HEK293 (cell line): ENCODE data around the gene NPDC1.

Experiments
- PBX3 ChIP-seq: sonication (generic); formaldehyde crosslinking; IDR thresholded peaks from 2 replicates; pipeline ENCODE4 v1.8.1; 2022; ENCODE audit warnings: mild to moderate bottlenecking, moderate library complexity, missing genetic modification reagents
- PRDM1 ChIP-seq: fragments of 450-650 bp; formaldehyde crosslinking; IDR thresholded peaks from 2 replicates; pipeline ENCODE4; 2016; ENCODE audit warnings: missing biosample characterization, missing genetic modification characterization
- PRDM10 ChIP-seq: fragments of 450-650 bp; formaldehyde crosslinking; IDR thresholded peaks from 2 replicates; pipeline ENCODE4 v1.5.1; 2016; ENCODE audit warnings: missing biosample characterization, missing genetic modification characterization
- RBAK ChIP-seq: fragments of 450-650 bp; formaldehyde crosslinking; IDR thresholded peaks from 2 replicates; pipeline ENCODE4 v1.5.1; 2016; ENCODE audit warnings: missing biosample characterization, missing genetic modification characterization
- REPIN1 ChIP-seq: fragments of 450-650 bp; formaldehyde crosslinking; IDR thresholded peaks from 2 replicates; pipeline ENCODE4 v1.5.1; 2017; ENCODE audit warnings: missing biosample characterization, missing genetic modification characterization, low read depth
- TCF7L2 ChIP-seq: IDR thresholded peaks from 2 replicates; pipeline ENCODE4 v1.6.1; 2011; ENCODE audit warnings: low read depth, mild to moderate bottlenecking, inconsistent platforms, low read length, moderate library complexity, borderline replicate concordance
- TRIM28 ChIP-seq: IDR thresholded peaks from 2 replicates; pipeline ENCODE4 v1.6.1; 2011; ENCODE audit warnings: low read length, control low read depth, borderline replicate concordance
- ZBTB26 ChIP-seq: fragments of 450-650 bp; formaldehyde crosslinking; optimal IDR thresholded peaks from 2 replicates; pipeline ENCODE3; 2016; ENCODE audit warnings: missing biosample characterization, mild to moderate bottlenecking, missing genetic modification characterization
- ZFHX2 ChIP-seq: fragments of 450-650 bp; formaldehyde crosslinking; conservative IDR thresholded peaks from 2 replicates; pipeline ENCODE4 v1.5.1; 2016; ENCODE audit warnings: missing biosample characterization, missing genetic modification characterization
- ZNF138 ChIP-seq: fragments of 450-650 bp; formaldehyde crosslinking; IDR thresholded peaks from 2 replicates; pipeline ENCODE4 v1.5.1; 2016; ENCODE audit warnings: missing biosample characterization, missing genetic modification characterization, borderline replicate concordance
- ZNF16 ChIP-seq: fragments of 450-650 bp; formaldehyde crosslinking; IDR thresholded peaks from 2 replicates; pipeline ENCODE4 v1.5.1; 2016; ENCODE audit warnings: low read depth, missing biosample characterization, missing genetic modification characterization
- ZNF19 ChIP-seq: fragments of 450-650 bp; formaldehyde crosslinking; IDR thresholded peaks from 2 replicates; pipeline ENCODE4; 2016; ENCODE audit warnings: missing biosample characterization, missing genetic modification characterization, low read depth
- ZNF2 ChIP-seq: fragments of 450-650 bp; formaldehyde crosslinking; IDR thresholded peaks from 2 replicates; pipeline ENCODE4 v1.5.1; 2016; ENCODE audit warnings: missing biosample characterization, missing genetic modification characterization
- ZNF239 ChIP-seq: fragments of 450-650 bp; formaldehyde crosslinking; IDR thresholded peaks from 2 replicates; pipeline ENCODE4 v1.5.1; 2016; ENCODE audit warnings: missing biosample characterization, missing genetic modification characterization
- ZNF266 ChIP-seq: fragments of 450-650 bp; formaldehyde crosslinking; IDR thresholded peaks from 2 replicates; pipeline ENCODE4 v1.5.1; 2016; ENCODE audit warnings: missing biosample characterization, missing genetic modification characterization, low read depth
- ZNF274 ChIP-seq, 2 experiments: fragments of 200-500 bp in 1 of 2; fragments of 450-650 bp in 1 of 2; sonication (Bioruptor generic) in 1 of 2; formaldehyde crosslinking in 1 of 2; IDR thresholded peaks; 2 replicates each; pipeline versions ENCODE4 v1.5.1 to v1.6.1; 2014 to 2016; ENCODE audit warnings: borderline replicate concordance in 1 of 2, inconsistent platforms in 1 of 2, low read length in 1 of 2, missing biosample characterization in 1 of 2, missing genetic modification characterization in 1 of 2
- ZNF280D ChIP-seq: fragments of 450-650 bp; formaldehyde crosslinking; IDR thresholded peaks from 2 replicates; pipeline ENCODE4 v1.5.1; 2016; ENCODE audit warnings: missing biosample characterization, missing genetic modification characterization
- ZNF423 ChIP-seq: fragments of 450-650 bp; formaldehyde crosslinking; IDR thresholded peaks from 2 replicates; pipeline ENCODE4 v1.5.1; 2016; ENCODE audit warnings: missing biosample characterization, missing genetic modification characterization
- ZNF449 ChIP-seq: fragments of 450-650 bp; formaldehyde crosslinking; IDR thresholded peaks from 2 replicates; pipeline ENCODE4 v1.5.1; 2017; ENCODE audit warnings: missing biosample characterization, mild to moderate bottlenecking, missing genetic modification characterization, moderate library complexity
- ZNF548 ChIP-seq: fragments of 450-650 bp; formaldehyde crosslinking; IDR thresholded peaks from 2 replicates; pipeline ENCODE4 v1.5.1; 2016; ENCODE audit warnings: missing biosample characterization, missing genetic modification characterization
- ZNF555 ChIP-seq: fragments of 450-650 bp; formaldehyde crosslinking; conservative IDR thresholded peaks from 2 replicates; pipeline ENCODE4 v1.5.1; 2017; ENCODE audit warnings: missing biosample characterization, mild to moderate bottlenecking, missing genetic modification characterization, inconsistent platforms
- ZNF571 ChIP-seq: fragments of 450-650 bp; formaldehyde crosslinking; IDR thresholded peaks from 2 replicates; pipeline ENCODE4 v1.5.0; 2017; ENCODE audit warnings: missing biosample characterization, missing genetic modification characterization
- ZNF585B ChIP-seq: fragments of 450-650 bp; formaldehyde crosslinking; IDR thresholded peaks from 2 replicates; pipeline ENCODE4 v1.5.1; 2016; ENCODE audit warnings: missing biosample characterization, missing genetic modification characterization
- ZNF596 ChIP-seq: fragments of 450-650 bp; IDR thresholded peaks from 2 replicates; pipeline ENCODE4 v1.5.0; 2018; ENCODE audit warnings: missing biosample characterization, mild to moderate bottlenecking, missing genetic modification characterization, moderate library complexity
- ZNF621 ChIP-seq: fragments of 450-650 bp; formaldehyde crosslinking; IDR thresholded peaks from 2 replicates; pipeline ENCODE4 v1.5.1; 2017; ENCODE audit warnings: missing biosample characterization, missing genetic modification characterization
- ZNF623 ChIP-seq: fragments of 450-650 bp; formaldehyde crosslinking; IDR thresholded peaks from 2 replicates; pipeline ENCODE4 v1.5.1; 2016; ENCODE audit warnings: missing biosample characterization, missing genetic modification characterization
- ZNF626 ChIP-seq: fragments of 450-650 bp; sonication (Bioruptor Pico); formaldehyde crosslinking; IDR thresholded peaks from 2 replicates; pipeline ENCODE4 v1.5.1; 2018; ENCODE audit warnings: missing biosample characterization, missing genetic modification characterization, inconsistent platforms
- ZNF629 ChIP-seq: fragments of 450-650 bp; formaldehyde crosslinking; IDR thresholded peaks from 2 replicates; pipeline ENCODE4 v1.5.1; 2017; ENCODE audit warnings: missing biosample characterization, missing genetic modification characterization

The NPDC1 gene

GRCh38 chr9:136991993-136992818, 53.8 kb downstream of the NPDC1 start, which contains the start of gene PAXX (continued):
- TF ChIP-seq ZNF621 (tag by site-specific recombination) (no peak), TRIM28 (no peak), TCF7L2 (no peak), ZNF449 (tag by site-specific recombination) (no peak), ZNF555 (tag by site-specific recombination) (no peak), ZNF2 (tag by site-specific recombination) (peak; percentile 58; the same call in 1 of the 2 replicates), ZFHX2 (tag by site-specific recombination) (0 out of 2 replicates have a peak, but pooled peaks have one; percentile 7), ZNF19 (no peak), ZNF423 (tag by site-specific recombination) (no peak), ZNF629 (no peak; the same call in 1 of the 2 replicates), RBAK (no peak), ZNF623 (tag by site-specific recombination) (no peak), PBX3 (CRISPR knock-in tag) (no peak), ZNF239 (tag by site-specific recombination) (no peak), ZBTB26 (tag by site-specific recombination) (peak; percentile 70), ZNF16 (tag by site-specific recombination) (no peak), PRDM1 (tag by site-specific recombination) (no peak), ZNF280D (tag by site-specific recombination) (no peak), PRDM10 (tag by site-specific recombination) (no peak; the same call in 1 of the 2 replicates), ZNF626 (tag by site-specific recombination) (no peak), ZNF596 (tag by site-specific recombination) (no peak), ZNF548 (tag by site-specific recombination) (no peak), ZNF138 (no peak), ZNF571 (tag by site-specific recombination) (no peak), ZNF585B (no peak), ZNF266 (tag by site-specific recombination) (no peak), ZNF274 (IDR thresholded peaks at IDR 0.05; ENCODE audit: low read length) (no peak), ZNF274 (tag by site-specific recombination; IDR thresholded peaks at IDR 0.05; ENCODE audit: borderline replicate concordance) (no peak), REPIN1 (tag by site-specific recombination) (no peak)
